Ascending aorta (tissue), 2 donors: ENCODE data around the gene DISP2. TPM values are rescaled to one million over a fixed set of nuclear protein-coding genes. Genes with fewer than 3 reads are reported as not detected.

Experiments used
- DNase-seq, 2 donors: peaks; one replicate each; pipeline ENCODE4 v3.0.0-alpha.2; 2019; ENCODE audit warnings: low spot score in 2 of 2
- H3K27ac ChIP-seq, 2 donors: fragments of 200-600 bp; sonication (generic); one replicate each; pipeline ENCODE4 v1.5.1; 2016 to 2017; ENCODE audit warnings: mild to moderate bottlenecking in 1 of 2
- H3K27me3 ChIP-seq: fragments of 200-600 bp; sonication (generic); one replicate; pipeline ENCODE4 v1.5.1; 2017
- H3K36me3 ChIP-seq, 2 donors: fragments of 200-600 bp; sonication (generic); one replicate each; pipeline ENCODE4 v1.5.1; 2016
- H3K4me1 ChIP-seq, 2 donors: fragments of 200-600 bp; sonication (generic); one replicate each; pipeline ENCODE4 v1.5.1; 2016 to 2017; ENCODE audit warnings: mild to moderate bottlenecking in 1 of 2
- H3K4me3 ChIP-seq, 2 donors: fragments of 200-600 bp; sonication (generic); one replicate each; pipeline ENCODE4 v1.5.1; 2016 to 2017; ENCODE audit warnings: mild to moderate bottlenecking in 1 of 2
- H3K9me3 ChIP-seq, 2 donors: fragments of 200-600 bp; sonication (generic); one replicate each; pipeline ENCODE4 v1.5.1; 2016
- CTCF ChIP-seq, 3 experiments: fragments of 200-600 bp in 2 of 3; fragments of 450-650 bp in 1 of 3; sonication (generic) in 2 of 3; IDR thresholded peaks; one replicate each; pipeline ENCODE4 v1.5.1; 2016 to 2019; ENCODE audit warnings: antibody characterized with exemption in 3 of 3, mild to moderate bottlenecking in 1 of 3, moderate library complexity in 1 of 3
- intact Hi-C: fragments of 100-400 bp; cut with DNase I; formaldehyde crosslinking; loops from one replicate; pipeline ENCODE4 v1.15.1; 2023
- total RNA-seq: library from RNA; depleted of rRNA; stranded (reverse); fragments of >200 nt; gene quantifications from one replicate; pipeline ENCODE4 v1.1.0, GENCODE V29; 2016

The DISP2 gene
- total RNA-seq, 1 donor from 2014 or later: 0.32 TPM

- intact Hi-C loops: no loop called here
- TF ChIP-seq CTCF (IDR thresholded peaks at IDR 0.05): no peak
These were observed 62.8 kb downstream of the DISP2 start for GRCh38 chr15:40420793-40421192.

GRCh38 chr15:40421246-40422157 lies 63.5 kb downstream of the DISP2 start:
- H3K27ac ChIP-seq: no peak overlapping the region
- H3K4me1 ChIP-seq: peaks cover 5 to 13% of the 10 kb centered on the region in 2 donors
- TF ChIP-seq CTCF (IDR thresholded peaks at IDR 0.05): peak; percentile 94 to 97 (median 94)
- no peaks in the 10 kb centered on the region for H3K9me3 ChIP-seq
- H3K27me3 ChIP-seq: no peaks in the 10 kb centered on the region
- DNase-seq: peak in 1 of 2 donors; percentile 81
- peaks cover 10 to 16% of the 10 kb centered on the region in 2 donors for H3K36me3 ChIP-seq
- peak overlapping the region in 1 of 2 donors; percentile 45 for H3K4me3 ChIP-seq
- intact Hi-C loops: loop anchor here (1.0 to 2.0 kb wide), 4 partner anchors 77 to 205 kb away; no protein-coding TSS in a partner anchor

More at GRCh38 chr15:40420793-40421192, 62.8 kb downstream of the DISP2 start:
- H3K4me3 ChIP-seq: no peak overlapping the region
- no peaks in the 10 kb centered on the region for H3K27me3 ChIP-seq
- H3K9me3 ChIP-seq: no peaks in the 10 kb centered on the region
- H3K36me3 ChIP-seq: peaks cover 15 to 23% of the 10 kb centered on the region in 2 donors
- peaks cover 5 to 13% of the 10 kb centered on the region in 2 donors for H3K4me1 ChIP-seq
- no peak for DNase-seq
- peak overlapping the region in 1 of 2 donors; percentile 0 for H3K27ac ChIP-seq

- Histone ChIP-seq H3K27ac (no peak overlapping the region), H3K9me3 (no peaks in the 10 kb centered on the region), H3K4me3 (no peak overlapping the region), H3K36me3 (peaks cover 0 to 3% of the 10 kb centered on the region in 2 donors), H3K4me1 (peaks cover 5 to 13% of the 10 kb centered on the region in 2 donors), H3K27me3 (no peaks in the 10 kb centered on the region)
- intact Hi-C loops: no loop called here
- no peak for DNase-seq
- TF ChIP-seq CTCF (IDR thresholded peaks at IDR 0.05): no peak
These were observed 66.6 kb downstream of the DISP2 start for GRCh38 chr15:40424483-40425115.

- Histone ChIP-seq H3K27ac (no peak overlapping the region), H3K36me3 (peaks cover 0 to 3% of the 10 kb centered on the region in 2 donors), H3K9me3 (no peaks in the 10 kb centered on the region), H3K27me3 (no peaks in the 10 kb centered on the region), H3K4me3 (no peak overlapping the region), H3K4me1 (peaks cover 5 to 13% of the 10 kb centered on the region in 2 donors)
- TF ChIP-seq CTCF (IDR thresholded peaks at IDR 0.05): no peak
- no peak for DNase-seq
- intact Hi-C loops: no loop called here
These were observed 67.7 kb downstream of the DISP2 start for GRCh38 chr15:40425681-40426080.

GRCh38 chr15:40427188-40427587 lies 69.2 kb downstream of the DISP2 start:
- no peak overlapping the region for H3K27ac ChIP-seq
- no peaks in the 10 kb centered on the region for H3K27me3 ChIP-seq
- no peak for TF ChIP-seq CTCF (IDR thresholded peaks at IDR 0.05)
- no peaks in the 10 kb centered on the region for H3K9me3 ChIP-seq
- no peak overlapping the region for H3K4me3 ChIP-seq
- intact Hi-C loops: no loop called here
- no peaks in the 10 kb centered on the region for H3K4me1 ChIP-seq
- no peak for DNase-seq
- peaks cover 0 to 3% of the 10 kb centered on the region in 2 donors for H3K36me3 ChIP-seq
